ENCODE results near the gene GTF3A.
A peak's percentile ranks its signal among the peaks of the same experiment; 100 is the strongest.
"Not testable (repeated sequence)": the region's sequence is repeated elsewhere in the genome, so short reads cannot be mapped to it uniquely, and the experiment has no call there.

The GTF3A gene

DNA sequence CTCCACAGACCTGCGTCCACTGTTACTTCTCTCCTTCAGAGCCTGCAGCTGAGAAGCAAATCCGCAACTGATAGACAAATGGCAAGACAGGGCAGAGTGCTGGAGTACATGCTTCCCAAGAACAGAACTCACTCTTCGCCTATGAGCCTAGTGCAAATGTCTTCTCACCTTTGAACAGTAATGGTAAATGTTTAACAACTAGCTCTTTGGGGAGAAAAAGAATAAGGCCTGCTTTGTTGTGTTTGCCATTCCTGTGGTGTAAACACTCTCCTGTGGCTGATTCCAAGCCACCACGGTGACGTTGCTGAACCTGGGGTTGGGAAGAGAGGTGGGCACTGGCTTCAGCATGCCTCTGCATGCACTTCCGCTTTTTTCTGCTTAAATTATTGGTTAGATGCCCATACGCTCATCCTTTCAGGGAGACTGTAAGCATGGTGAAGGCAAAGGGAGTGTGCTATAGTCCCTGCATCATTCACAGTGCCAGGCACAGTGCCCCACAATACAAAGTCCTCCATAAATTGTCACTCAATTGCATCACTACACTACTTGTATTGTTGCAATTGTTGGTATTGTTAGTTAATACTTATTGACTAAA is 28.1 kb upstream of the GTF3A start:
- H3K9me3 ChIP-seq: no peaks in the 10 kb centered on the region
- no peaks in the 10 kb centered on the region for H3K4me1 ChIP-seq
- no peaks in the 10 kb centered on the region for H3K36me3 ChIP-seq (replicated peaks)
- H3K4me3 ChIP-seq: no peak overlapping the region
- no peaks in the 10 kb centered on the region for H3K27me3 ChIP-seq (ENCODE audit: low read depth)
- in situ Hi-C loops (cut with MboI; ENCODE audit: low sequenced_read_pairs): no loop called here
- no peak for DNase-seq (ENCODE audit: low spot score in 2 of 2)

DNA sequence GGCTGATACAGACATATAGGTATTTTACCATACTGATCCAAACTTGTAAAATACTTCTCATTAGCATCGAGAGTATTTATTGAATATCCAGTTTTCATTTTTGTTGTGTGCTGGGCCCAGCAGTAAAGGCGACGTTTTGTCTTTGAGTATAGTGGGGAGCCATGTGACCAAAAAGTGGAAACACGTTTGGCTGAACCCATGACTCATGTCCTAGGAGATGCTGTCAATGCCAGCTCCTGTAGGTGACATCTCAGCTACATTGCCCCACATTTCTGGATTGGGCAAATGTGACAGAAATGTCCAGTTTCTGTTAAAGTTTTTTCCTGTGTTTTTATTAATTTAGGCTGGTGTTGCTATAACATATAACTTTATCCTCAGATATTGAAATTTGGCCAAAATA is 26.1 kb upstream of the GTF3A start:
- Histone ChIP-seq H3K36me3 (replicated peaks) (no peaks in the 10 kb centered on the region), H3K9me3 (no peaks in the 10 kb centered on the region), H3K4me3 (no peak overlapping the region), H3K27me3 (ENCODE audit: low read depth) (no peaks in the 10 kb centered on the region), H3K4me1 (peaks cover 8% of the 10 kb centered on the region)
- DNase-seq (ENCODE audit: low spot score in 2 of 2): no peak
- in situ Hi-C loops (cut with MboI; ENCODE audit: low sequenced_read_pairs): no loop called here

DNA sequence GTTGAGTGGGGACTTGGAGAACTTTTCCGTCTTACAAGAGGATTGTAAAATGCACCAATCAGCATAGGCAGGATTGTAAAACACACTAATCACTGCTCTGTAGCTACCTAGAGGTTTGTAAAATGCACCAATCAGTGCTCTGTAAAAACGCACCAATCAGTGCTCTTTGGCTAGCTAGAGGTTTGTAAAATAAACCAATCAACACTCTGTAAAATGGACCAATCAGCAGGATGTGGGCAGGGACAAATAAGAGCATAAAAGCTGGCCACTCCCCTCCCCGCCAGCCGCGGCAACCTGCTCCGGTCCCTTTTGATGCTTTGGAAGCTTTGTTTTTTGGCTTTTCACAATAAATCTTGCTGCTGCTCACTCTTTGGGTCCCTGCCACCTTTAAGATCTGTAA is 24.0 kb upstream of the GTF3A start:
- in situ Hi-C loops (cut with MboI; ENCODE audit: low sequenced_read_pairs); H3K36me3 ChIP-seq (replicated peaks); H3K27me3 ChIP-seq (ENCODE audit: low read depth); H3K4me3 ChIP-seq; H3K9me3 ChIP-seq; DNase-seq (ENCODE audit: low spot score in 2 of 2): not testable (repeated sequence)
- peaks cover 14% of the 10 kb centered on the region for H3K4me1 ChIP-seq

DNA sequence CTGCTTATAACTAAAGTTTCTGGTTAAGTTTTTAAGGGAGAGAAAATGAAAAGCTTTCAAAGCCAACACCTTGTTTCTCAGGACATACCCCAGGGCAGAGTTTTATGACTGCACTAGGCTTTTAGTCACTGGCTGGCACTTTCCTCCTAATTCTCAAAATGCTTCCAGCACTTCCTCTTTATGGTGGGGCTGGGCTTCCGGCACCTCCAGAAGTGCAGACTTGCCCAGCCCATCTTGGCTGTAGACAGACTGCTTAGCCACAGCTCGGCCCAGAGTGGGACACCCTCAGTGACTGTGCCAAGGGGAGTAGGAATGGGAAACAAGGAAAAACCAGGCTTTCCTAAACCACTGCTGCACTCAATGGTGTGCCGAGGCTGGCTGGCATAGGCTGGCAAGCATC is 23.2 kb upstream of the GTF3A start:
- H3K9me3 ChIP-seq: no peaks in the 10 kb centered on the region
- H3K36me3 ChIP-seq (replicated peaks): no peaks in the 10 kb centered on the region
- peaks cover 16% of the 10 kb centered on the region for H3K4me1 ChIP-seq
- no peaks in the 10 kb centered on the region for H3K27me3 ChIP-seq (ENCODE audit: low read depth)
- no peak overlapping the region for H3K4me3 ChIP-seq
- in situ Hi-C loops (cut with MboI; ENCODE audit: low sequenced_read_pairs): no loop called here
- no peak for DNase-seq (ENCODE audit: low spot score in 2 of 2)

DNA sequence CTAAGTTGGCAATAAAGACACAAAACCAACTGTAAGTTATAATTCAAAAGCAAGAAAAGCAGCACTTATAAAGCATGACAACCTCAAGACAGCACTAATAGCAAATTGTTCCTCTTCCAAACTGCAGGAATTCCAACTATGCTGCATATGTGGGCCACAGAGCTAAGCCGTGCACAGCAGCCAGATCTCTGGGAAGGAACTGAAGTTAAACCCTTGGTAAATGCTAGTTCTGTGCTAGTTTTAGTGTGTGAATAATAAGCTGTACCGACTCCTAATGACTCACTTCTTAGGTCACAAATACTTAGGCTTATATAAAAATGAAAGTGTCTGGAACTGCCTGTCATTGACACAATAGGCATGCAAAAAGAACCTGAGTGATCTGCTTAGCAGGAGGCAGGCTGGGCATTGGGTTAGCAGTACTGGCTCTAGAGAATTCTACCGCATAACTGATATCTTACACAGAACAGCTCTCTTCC is 21.2 kb upstream of the GTF3A start:
- Histone ChIP-seq H3K4me1 (peaks cover 16% of the 10 kb centered on the region), H3K4me3 (no peak overlapping the region), H3K9me3 (no peaks in the 10 kb centered on the region), H3K36me3 (replicated peaks) (no peaks in the 10 kb centered on the region), H3K27me3 (ENCODE audit: low read depth) (no peaks in the 10 kb centered on the region)
- in situ Hi-C loops (cut with MboI; ENCODE audit: low sequenced_read_pairs): no loop called here
- DNase-seq (ENCODE audit: low spot score in 2 of 2): peak; percentile 52 to 70

DNA sequence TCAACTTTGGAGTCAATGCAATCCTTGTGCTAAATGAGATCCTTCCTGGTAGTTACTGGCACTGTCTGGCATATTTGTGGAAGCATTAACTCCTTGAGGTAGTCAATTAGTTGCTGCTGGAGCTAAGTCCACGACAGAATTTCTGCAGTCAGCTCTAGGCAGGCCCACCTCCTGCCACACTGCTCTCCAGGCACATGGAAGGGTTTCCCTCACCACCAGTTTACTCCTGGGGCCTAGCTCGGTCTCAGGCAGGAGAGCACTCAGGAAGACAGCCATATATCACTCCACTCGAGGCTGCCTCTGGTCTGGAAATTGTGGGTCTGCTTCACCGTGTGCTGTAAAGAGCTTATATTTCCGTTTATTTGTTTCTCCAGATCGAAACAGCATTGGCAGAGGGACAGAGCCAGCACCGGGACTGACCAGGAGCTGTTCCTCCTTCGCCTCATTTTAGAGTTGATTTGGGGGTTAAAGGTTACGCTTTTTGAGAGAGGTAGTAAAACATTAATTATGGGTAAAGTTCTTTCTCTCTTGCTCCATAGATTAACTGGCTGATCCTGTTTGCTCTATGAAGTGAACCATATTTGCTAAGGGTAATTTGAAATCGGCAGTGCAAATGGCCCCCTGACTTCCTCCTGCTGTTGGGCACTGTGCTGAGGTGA is 20.6 kb upstream of the GTF3A start:
- DNase-seq (ENCODE audit: low spot score in 2 of 2): no peak
- Histone ChIP-seq H3K4me3 (no peak overlapping the region), H3K27me3 (ENCODE audit: low read depth) (no peaks in the 10 kb centered on the region), H3K4me1 (peaks cover 16% of the 10 kb centered on the region), H3K36me3 (replicated peaks) (no peaks in the 10 kb centered on the region), H3K9me3 (no peaks in the 10 kb centered on the region)
- in situ Hi-C loops (cut with MboI; ENCODE audit: low sequenced_read_pairs): no loop called here

DNA sequence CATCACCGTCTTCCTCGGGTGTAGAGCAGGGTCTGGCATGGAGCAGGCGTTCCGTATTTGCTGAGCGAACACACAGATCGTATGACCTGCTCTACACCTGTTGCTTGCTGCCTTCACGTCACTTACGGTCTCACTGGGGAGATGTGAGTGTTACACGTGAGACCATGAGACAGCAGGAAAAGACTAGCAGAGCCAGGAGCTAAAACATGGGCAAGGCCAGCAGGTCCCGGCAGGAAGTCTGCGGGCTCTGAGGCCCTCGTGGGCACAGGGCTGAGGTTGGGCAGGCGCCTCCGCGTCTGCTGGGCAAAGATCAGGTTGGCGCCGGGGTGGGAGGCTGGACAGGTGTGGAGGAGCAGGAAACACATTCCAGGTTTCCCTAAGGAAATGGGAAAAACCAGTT is 19.7 kb upstream of the GTF3A start:
- DNase-seq (ENCODE audit: low spot score in 2 of 2): no peak
- H3K4me3 ChIP-seq: no peak overlapping the region
- in situ Hi-C loops (cut with MboI; ENCODE audit: low sequenced_read_pairs): no loop called here

DNA sequence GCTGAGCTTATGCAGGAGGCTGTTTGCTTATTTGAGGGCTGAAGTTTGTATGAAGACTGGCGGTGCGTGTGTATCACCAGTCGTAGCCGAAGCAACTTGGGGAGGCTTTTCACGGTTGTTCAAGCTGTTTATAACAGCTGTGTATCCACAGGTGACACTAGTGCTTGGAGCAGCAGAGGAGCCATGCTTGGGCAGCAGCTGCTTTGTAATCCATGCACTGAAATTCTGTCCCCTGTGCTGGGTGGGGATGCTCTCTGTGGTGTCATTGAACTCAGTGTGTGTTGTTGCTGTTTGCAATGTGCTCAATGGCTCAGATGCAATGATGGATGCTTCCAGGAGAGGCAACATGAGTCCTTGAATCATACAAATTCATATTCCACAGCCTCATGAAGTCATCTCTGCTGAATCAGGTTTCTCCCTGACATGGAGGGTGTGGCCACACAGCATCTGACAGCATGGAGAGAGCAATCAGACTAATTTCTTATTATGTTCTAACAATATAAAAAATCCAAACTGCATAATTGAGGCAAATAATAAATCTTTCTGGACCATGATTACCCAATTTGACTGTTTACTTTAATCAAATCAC is 18.8 kb upstream of the GTF3A start:
- peaks cover 16% of the 10 kb centered on the region for H3K4me1 ChIP-seq
- in situ Hi-C loops (cut with MboI; ENCODE audit: low sequenced_read_pairs): no loop called here
- no peaks in the 10 kb centered on the region for H3K27me3 ChIP-seq (ENCODE audit: low read depth)
- no peak overlapping the region for H3K4me3 ChIP-seq
- no peaks in the 10 kb centered on the region for H3K9me3 ChIP-seq
- no peak for DNase-seq (ENCODE audit: low spot score in 2 of 2)
- H3K36me3 ChIP-seq (replicated peaks): no peaks in the 10 kb centered on the region

More for the DNA sequence above, 19.7 kb upstream of the GTF3A start:
- Histone ChIP-seq H3K27me3 (ENCODE audit: low read depth) (no peaks in the 10 kb centered on the region), H3K36me3 (replicated peaks) (no peaks in the 10 kb centered on the region), H3K4me1 (peaks cover 16% of the 10 kb centered on the region), H3K9me3 (no peaks in the 10 kb centered on the region)

DNA sequence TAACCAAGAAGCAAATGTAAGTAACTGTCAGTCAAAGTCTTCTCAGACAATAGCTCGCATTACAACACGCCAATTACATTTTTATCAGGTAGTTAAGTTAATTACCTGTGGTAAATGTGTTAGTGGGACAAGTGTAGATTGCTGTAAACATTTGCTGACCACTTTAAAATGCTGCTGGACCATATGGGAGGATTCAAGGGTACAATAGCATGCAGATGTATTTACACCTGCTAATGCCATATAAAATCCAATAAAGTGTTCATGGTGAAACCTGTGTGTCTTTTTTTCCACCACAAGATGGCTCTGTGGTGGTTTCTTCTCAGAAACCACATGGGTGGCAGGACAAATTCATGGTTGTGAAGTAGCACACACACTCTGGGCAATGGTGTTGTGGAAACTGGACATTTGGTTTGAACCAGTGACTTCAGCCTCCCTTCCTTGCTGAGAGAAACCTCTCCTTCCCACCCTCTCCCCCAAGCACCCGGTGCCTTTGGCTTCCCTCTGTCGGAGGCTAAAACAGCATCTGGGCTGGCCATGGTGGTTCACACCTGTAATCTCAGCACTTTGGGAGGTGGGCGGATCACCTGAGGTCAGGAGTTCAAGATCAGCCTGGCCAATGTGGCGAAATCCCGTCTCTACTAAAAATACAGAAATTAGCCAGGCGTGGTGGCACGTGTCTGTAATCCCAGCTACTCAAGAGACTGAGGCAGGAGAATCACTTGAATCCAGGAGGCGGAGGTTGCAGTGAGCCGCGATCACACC is 18.1 kb upstream of the GTF3A start:
- no peaks in the 10 kb centered on the region for H3K36me3 ChIP-seq (replicated peaks)
- no peak overlapping the region for H3K4me3 ChIP-seq
- in situ Hi-C loops (cut with MboI; ENCODE audit: low sequenced_read_pairs): no loop called here
- no peaks in the 10 kb centered on the region for H3K9me3 ChIP-seq
- no peaks in the 10 kb centered on the region for H3K27me3 ChIP-seq (ENCODE audit: low read depth)
- peak; percentile 33 to 44 for DNase-seq (ENCODE audit: low spot score in 2 of 2)
- H3K4me1 ChIP-seq: peaks cover 16% of the 10 kb centered on the region

DNA sequence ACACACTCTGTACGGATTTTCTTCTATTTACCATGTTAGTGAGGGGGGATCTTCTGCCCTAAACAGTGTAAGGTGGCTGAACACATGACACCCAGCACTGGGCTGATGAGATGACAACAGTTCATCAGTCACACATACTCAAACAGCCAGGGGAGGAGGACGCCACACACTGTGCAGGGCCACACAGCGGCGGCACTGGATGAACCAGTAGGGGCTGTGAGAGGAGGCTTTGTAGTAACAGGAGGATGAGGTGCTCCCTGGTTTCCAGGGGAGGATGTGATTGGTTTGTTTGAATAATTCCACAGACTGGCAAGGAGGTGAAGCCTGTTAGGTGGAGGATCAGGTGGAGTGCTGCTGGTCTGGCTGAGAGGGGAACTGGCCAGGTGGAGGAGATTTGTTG is 16.3 kb upstream of the GTF3A start:
- Histone ChIP-seq H3K4me1 (peaks cover 9% of the 10 kb centered on the region), H3K27me3 (ENCODE audit: low read depth) (no peaks in the 10 kb centered on the region), H3K4me3 (no peak overlapping the region), H3K9me3 (no peaks in the 10 kb centered on the region), H3K36me3 (replicated peaks) (no peaks in the 10 kb centered on the region)
- in situ Hi-C loops (cut with MboI; ENCODE audit: low sequenced_read_pairs): no loop called here
- DNase-seq (ENCODE audit: low spot score in 2 of 2): no peak

DNA sequence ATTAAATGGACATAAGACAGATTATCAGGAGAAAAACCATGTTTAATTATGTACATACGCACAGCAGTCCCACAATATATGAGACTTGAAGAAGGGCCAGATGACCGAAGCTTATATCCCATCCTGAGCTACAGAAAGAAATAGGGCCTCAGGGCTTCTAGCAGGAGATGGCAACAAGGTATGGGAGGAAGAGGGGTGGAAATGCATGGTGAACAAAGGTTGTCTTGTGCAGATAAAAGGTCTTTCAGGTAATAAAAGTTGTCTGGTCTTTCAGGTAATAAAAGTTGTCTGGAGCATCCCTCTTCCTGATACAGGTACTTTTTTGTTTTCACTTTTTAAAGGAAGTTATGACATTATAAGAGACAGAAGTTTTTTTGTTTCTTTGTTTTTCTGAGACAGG is 15.4 kb upstream of the GTF3A start:
- in situ Hi-C loops (cut with MboI; ENCODE audit: low sequenced_read_pairs): no loop called here
- Histone ChIP-seq H3K36me3 (replicated peaks) (no peaks in the 10 kb centered on the region), H3K4me1 (0 out of 2 replicates have a peak, but pooled peaks cover 2% of the 10 kb centered on the region), H3K4me3 (no peak overlapping the region), H3K27me3 (ENCODE audit: low read depth) (no peaks in the 10 kb centered on the region), H3K9me3 (no peaks in the 10 kb centered on the region)
- no peak for DNase-seq (ENCODE audit: low spot score in 2 of 2)

DNA sequence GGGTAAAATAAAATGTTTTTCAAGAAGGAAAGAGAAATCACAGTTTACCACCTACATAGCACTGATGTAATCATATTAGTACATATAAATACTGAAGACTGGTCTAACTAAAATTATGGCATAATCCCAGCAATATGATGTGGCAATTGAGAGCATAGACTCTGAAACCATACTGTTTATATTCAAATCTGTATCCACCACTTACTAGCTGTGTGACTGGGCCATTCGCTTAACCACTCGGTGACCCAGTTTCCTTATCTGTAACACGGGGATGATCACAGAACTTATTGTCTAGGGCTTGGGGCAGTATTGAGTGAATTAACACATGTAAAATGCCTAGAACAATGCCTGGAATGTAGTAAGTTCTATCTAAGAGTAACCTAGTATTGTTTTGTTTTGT is 13.1 kb upstream of the GTF3A start:
- in situ Hi-C loops (cut with MboI; ENCODE audit: low sequenced_read_pairs): no loop called here
- H3K27me3 ChIP-seq (ENCODE audit: low read depth): no peaks in the 10 kb centered on the region
- no peaks in the 10 kb centered on the region for H3K9me3 ChIP-seq
- no peak for DNase-seq (ENCODE audit: low spot score in 2 of 2)
- no peak overlapping the region for H3K4me3 ChIP-seq
- no peaks in the 10 kb centered on the region for H3K4me1 ChIP-seq
- H3K36me3 ChIP-seq (replicated peaks): no peaks in the 10 kb centered on the region

DNA sequence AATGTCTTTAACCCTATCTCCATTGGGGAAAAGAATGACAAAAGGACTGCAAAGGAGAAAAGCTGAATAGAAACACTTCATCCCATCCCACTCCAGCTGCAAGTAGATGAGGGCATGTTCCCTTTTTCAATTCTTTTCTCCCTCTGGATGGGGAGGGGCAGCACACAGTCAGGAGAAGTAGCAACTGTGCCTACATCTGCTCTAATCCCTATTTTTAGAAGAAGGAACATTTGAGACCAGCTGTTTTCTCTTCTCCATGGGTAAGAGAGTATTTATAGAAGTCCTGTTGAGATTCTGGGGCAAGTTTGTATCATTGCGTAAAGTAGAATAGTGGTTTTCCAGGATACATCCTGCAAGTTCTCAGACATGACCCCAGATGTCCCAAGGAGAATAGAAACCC is 9.3 kb upstream of the GTF3A start:
- Histone ChIP-seq H3K27me3 (ENCODE audit: low read depth) (no peaks in the 10 kb centered on the region), H3K36me3 (replicated peaks) (no peaks in the 10 kb centered on the region)
- DNase-seq (ENCODE audit: low spot score in 2 of 2): no peak

DNA sequence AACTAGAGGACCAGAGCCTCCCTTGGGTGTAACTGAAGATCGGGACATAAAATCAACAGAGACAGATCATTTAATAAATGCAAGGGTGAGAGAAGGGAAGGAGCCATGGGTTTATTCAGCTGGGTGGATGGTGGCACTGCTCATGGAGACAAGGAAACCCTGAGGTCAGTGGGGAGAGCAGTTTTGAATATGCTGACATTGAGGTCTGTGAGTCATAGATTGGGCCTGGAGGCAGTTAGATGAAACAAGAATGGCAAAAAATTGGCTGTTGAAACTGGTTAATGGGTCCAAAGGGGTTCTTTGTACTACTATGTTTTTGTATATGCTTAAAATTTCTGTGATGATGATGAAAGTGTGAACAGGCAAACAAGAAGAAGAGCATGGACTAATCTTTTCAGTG is 5.1 kb upstream of the GTF3A start:
- Histone ChIP-seq H3K36me3 (replicated peaks) (no peaks in the 10 kb centered on the region), H3K9me3 (no peaks in the 10 kb centered on the region), H3K27me3 (ENCODE audit: low read depth) (no peaks in the 10 kb centered on the region), H3K4me1 (peaks cover 17% of the 10 kb centered on the region), H3K4me3 (no peak overlapping the region)
- in situ Hi-C loops (cut with MboI; ENCODE audit: low sequenced_read_pairs): no loop called here
- no peak for DNase-seq (ENCODE audit: low spot score in 2 of 2)

More for the DNA sequence above, 9.3 kb upstream of the GTF3A start:
- in situ Hi-C loops (cut with MboI; ENCODE audit: low sequenced_read_pairs): no loop called here
- H3K4me1 ChIP-seq: no peaks in the 10 kb centered on the region
- H3K9me3 ChIP-seq: no peaks in the 10 kb centered on the region
- no peak overlapping the region for H3K4me3 ChIP-seq
